ENCODE measurements around the gene IGF2R.

The IGF2R gene

GRCh38 chr6:159973951-159974350 is 5.1 kb downstream of the IGF2R start:
- no peak for TF ChIP-seq CTCF (IDR thresholded peaks at IDR 0.05; ENCODE audit: low read depth, low read length, missing control alignments)
- no peak overlapping the region for H3K4me3 ChIP-seq (ENCODE audit: low read depth, low read length)

GRCh38 chr6:159974932-159975331 is 6.0 kb downstream of the IGF2R start:
- DNase-seq (ENCODE audit: low read depth), result no peak
- TF ChIP-seq CTCF (IDR thresholded peaks at IDR 0.05; ENCODE audit: low read depth, low read length, missing control alignments), result no peak
- H3K4me3 ChIP-seq (ENCODE audit: low read depth, low read length), result no peak overlapping the region

More at GRCh38 chr6:159973951-159974350, 5.1 kb downstream of the IGF2R start:
- no peak for DNase-seq (ENCODE audit: low read depth)

- TF ChIP-seq CTCF (IDR thresholded peaks at IDR 0.05; ENCODE audit: low read depth, low read length, missing control alignments), result no peak
- no peak for DNase-seq (ENCODE audit: low read depth)
- H3K4me3 ChIP-seq (ENCODE audit: low read depth, low read length), result no peak overlapping the region
Observed at GRCh38 chr6:159976686-159977254, 7.9 kb downstream of the IGF2R start.

GRCh38 chr6:159977255-159977903 is 8.5 kb downstream of the IGF2R start:
- H3K4me3 ChIP-seq (ENCODE audit: low read depth, low read length), result no peak overlapping the region
- no peak for DNase-seq (ENCODE audit: low read depth)
- TF ChIP-seq CTCF (IDR thresholded peaks at IDR 0.05; ENCODE audit: low read depth, low read length, missing control alignments), result no peak

- no peak for DNase-seq (ENCODE audit: low read depth)
- H3K4me3 ChIP-seq (ENCODE audit: low read depth, low read length), result no peak overlapping the region; the same call in 1 of the 2 replicates
- TF ChIP-seq CTCF (IDR thresholded peaks at IDR 0.05; ENCODE audit: low read depth, low read length, missing control alignments), result no peak
Observed at GRCh38 chr6:159977904-159978268, 9.0 kb downstream of the IGF2R start.

GRCh38 chr6:159978291-159979135 is 9.6 kb downstream of the IGF2R start:
- no peak for TF ChIP-seq CTCF (IDR thresholded peaks at IDR 0.05; ENCODE audit: low read depth, low read length, missing control alignments)
- H3K4me3 ChIP-seq (ENCODE audit: low read depth, low read length), result peak overlapping the region; percentile 39
- no peak for DNase-seq (ENCODE audit: low read depth)

Measured in GM12864 (cell line).